Ishikawa (cell line): Measurements from ENCODE around the gene MGAT4C.

Experiments
- CEBPB ChIP-seq: IDR thresholded peaks from 2 replicates; pipeline ENCODE4 v1.6.1; 2012
- CREB1 ChIP-seq: IDR thresholded peaks from 2 replicates; pipeline ENCODE4 v1.6.1; 2012; ENCODE audit warnings: low read depth
- EGR1 ChIP-seq: IDR thresholded peaks from 2 replicates; pipeline ENCODE4 v1.6.1; 2012
- EP300 ChIP-seq: IDR thresholded peaks from 2 replicates; pipeline ENCODE4 v1.6.1; 2012; ENCODE audit warnings: borderline replicate concordance
- FOXM1 ChIP-seq: IDR thresholded peaks from 2 replicates; pipeline ENCODE4 v1.6.1; 2012; ENCODE audit warnings: low read depth, borderline replicate concordance
- NFIC ChIP-seq: IDR thresholded peaks from 2 replicates; pipeline ENCODE4 v1.6.1; 2012
- RAD21 ChIP-seq: IDR thresholded peaks from 2 replicates; pipeline ENCODE4 v1.6.1; 2012; ENCODE audit warnings: low read depth
- TAF1 ChIP-seq: IDR thresholded peaks from 2 replicates; pipeline ENCODE4 v1.6.1; 2012; ENCODE audit warnings: low read depth, mild to moderate bottlenecking
- TCF12 ChIP-seq: IDR thresholded peaks from 2 replicates; pipeline ENCODE4 v1.6.1; 2012; ENCODE audit warnings: low read depth
- TEAD4 ChIP-seq: IDR thresholded peaks from 2 replicates; pipeline ENCODE4 v1.6.1; 2012
- YY1 ChIP-seq: IDR thresholded peaks from 2 replicates; pipeline ENCODE4 v1.6.1; 2012; ENCODE audit warnings: low read depth
- ZBTB7A ChIP-seq: IDR thresholded peaks from 2 replicates; pipeline ENCODE4 v1.6.1; 2012; ENCODE audit warnings: low read depth
- TF ChIP-seq, protein P1 (sequence below): IDR thresholded peaks from 2 replicates; pipeline ENCODE4 v1.6.1; 2012; ENCODE audit warnings: low read depth, mild to moderate bottlenecking
- TF ChIP-seq, protein P2 (sequence below): IDR thresholded peaks from 2 replicates; pipeline ENCODE4 v1.6.1; 2012
- TF ChIP-seq, protein P3 (sequence below): IDR thresholded peaks from 2 replicates; pipeline ENCODE4 v1.6.1; 2012

Gene MGAT4C

DNA sequence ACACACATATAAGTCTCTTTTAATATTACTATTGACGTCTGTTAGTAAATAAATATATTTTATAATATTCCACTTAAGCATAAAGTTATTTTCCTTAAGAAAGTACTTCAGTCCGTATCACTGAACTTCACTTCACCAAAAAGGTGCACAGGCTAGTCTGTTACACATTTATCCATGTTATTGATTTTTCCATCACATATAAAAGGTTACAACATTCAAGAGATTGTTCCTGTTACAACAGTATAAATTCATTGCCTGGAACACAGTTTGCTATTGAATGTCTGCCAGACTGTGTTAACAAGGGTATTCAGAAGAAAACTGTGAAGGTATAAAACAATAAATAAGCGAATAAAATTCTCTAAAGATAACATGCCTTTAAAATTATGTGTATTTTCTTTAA is 206.2 kb downstream of the MGAT4C start:
- TF ChIP-seq, protein P1, sequence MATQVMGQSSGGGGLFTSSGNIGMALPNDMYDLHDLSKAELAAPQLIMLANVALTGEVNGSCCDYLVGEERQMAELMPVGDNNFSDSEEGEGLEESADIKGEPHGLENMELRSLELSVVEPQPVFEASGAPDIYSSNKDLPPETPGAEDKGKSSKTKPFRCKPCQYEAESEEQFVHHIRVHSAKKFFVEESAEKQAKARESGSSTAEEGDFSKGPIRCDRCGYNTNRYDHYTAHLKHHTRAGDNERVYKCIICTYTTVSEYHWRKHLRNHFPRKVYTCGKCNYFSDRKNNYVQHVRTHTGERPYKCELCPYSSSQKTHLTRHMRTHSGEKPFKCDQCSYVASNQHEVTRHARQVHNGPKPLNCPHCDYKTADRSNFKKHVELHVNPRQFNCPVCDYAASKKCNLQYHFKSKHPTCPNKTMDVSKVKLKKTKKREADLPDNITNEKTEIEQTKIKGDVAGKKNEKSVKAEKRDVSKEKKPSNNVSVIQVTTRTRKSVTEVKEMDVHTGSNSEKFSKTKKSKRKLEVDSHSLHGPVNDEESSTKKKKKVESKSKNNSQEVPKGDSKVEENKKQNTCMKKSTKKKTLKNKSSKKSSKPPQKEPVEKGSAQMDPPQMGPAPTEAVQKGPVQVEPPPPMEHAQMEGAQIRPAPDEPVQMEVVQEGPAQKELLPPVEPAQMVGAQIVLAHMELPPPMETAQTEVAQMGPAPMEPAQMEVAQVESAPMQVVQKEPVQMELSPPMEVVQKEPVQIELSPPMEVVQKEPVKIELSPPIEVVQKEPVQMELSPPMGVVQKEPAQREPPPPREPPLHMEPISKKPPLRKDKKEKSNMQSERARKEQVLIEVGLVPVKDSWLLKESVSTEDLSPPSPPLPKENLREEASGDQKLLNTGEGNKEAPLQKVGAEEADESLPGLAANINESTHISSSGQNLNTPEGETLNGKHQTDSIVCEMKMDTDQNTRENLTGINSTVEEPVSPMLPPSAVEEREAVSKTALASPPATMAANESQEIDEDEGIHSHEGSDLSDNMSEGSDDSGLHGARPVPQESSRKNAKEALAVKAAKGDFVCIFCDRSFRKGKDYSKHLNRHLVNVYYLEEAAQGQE, result no peak
- TF ChIP-seq, protein P2, sequence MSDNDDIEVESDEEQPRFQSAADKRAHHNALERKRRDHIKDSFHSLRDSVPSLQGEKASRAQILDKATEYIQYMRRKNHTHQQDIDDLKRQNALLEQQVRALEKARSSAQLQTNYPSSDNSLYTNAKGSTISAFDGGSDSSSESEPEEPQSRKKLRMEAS, result no peak
- TF ChIP-seq, protein P3, sequence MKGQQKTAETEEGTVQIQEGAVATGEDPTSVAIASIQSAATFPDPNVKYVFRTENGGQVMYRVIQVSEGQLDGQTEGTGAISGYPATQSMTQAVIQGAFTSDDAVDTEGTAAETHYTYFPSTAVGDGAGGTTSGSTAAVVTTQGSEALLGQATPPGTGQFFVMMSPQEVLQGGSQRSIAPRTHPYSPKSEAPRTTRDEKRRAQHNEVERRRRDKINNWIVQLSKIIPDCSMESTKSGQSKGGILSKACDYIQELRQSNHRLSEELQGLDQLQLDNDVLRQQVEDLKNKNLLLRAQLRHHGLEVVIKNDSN, result no peak
- TF ChIP-seq EGR1 (no peak), TCF12 (no peak), TAF1 (no peak), RAD21 (no peak), NFIC (no peak), ZBTB7A (no peak), CREB1 (no peak), TEAD4 (no peak), EP300 (no peak), FOXM1 (no peak), YY1 (no peak), CEBPB (no peak)

DNA sequence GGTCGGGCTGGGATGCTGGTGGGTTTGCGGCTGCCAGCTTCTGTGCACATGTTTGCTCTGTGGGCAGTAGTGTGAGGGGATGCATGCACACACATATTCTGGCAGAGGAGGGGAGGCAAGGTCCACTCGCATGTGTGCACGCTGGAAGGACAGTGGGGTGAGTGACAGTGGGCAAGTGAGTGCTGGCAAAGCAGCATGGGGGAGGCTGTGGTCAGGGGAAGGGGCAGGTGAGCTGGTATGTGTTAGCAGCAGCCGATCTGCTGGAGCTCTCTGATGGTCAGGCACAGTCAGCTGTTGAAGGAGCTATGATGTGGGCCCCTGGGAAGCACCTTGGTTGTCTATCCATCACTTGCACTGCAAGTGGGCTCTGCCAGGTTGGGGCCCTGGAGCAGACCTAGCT is 211.8 kb downstream of the MGAT4C start:
- TF ChIP-seq, protein P2, result no peak
- TF ChIP-seq TCF12 (no peak), TAF1 (no peak), CEBPB (no peak), CREB1 (no peak), EGR1 (no peak), NFIC (no peak), FOXM1 (no peak)
- TF ChIP-seq, protein P1, result no peak
- TF ChIP-seq, protein P3, result no peak

DNA sequence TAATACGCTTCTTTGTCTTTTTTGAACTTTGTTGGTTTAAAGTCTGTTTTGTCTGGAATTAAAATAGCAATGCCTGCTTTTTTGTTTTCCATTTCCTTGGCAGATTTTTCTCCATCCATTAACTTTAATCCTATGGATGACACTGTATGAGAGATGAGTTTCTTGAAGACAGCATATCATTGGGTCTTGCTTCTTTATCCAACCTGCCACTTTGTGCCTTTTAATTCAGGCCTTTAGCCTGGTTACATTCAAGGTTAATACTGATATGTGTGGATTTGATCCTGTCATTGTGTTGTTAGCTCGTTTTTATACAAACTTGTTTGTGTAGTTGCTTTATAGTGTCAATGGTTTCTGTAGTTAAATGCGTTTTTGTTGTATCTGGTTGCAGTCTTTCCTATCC is 214.1 kb downstream of the MGAT4C start:
- no peak for TF ChIP-seq RAD21
- TF ChIP-seq, protein P3, result no peak
- TF ChIP-seq FOXM1, result no peak
- TF ChIP-seq CREB1, result no peak
- no peak for TF ChIP-seq ZBTB7A
- TF ChIP-seq TAF1, result no peak
- TF ChIP-seq EGR1, result no peak

DNA sequence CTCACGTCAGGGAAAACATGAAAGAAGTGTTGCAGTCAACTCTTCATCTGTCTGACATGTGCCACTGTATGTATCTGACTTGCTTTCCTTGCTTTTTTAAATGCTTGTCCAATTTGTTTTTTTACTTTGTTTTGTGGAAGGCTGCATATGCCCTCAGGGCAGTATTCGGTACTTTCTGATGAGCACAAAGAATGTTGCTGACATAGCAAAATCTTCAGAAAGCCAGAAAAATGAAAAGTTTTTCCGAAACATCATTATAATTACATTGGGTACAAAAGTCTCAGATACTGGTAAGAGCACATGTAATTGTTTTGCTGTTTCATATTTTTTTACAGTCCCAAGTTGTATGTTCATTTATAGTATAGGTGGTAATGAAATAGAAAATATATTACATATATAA is 237.8 kb downstream of the MGAT4C start:
- TF ChIP-seq FOXM1 (no peak), YY1 (no peak), TEAD4 (no peak), EP300 (no peak), ZBTB7A (no peak), TAF1 (no peak), NFIC (no peak), CREB1 (no peak), CEBPB (no peak), TCF12 (no peak), RAD21 (no peak), EGR1 (no peak)
- TF ChIP-seq, protein P2, result no peak
- TF ChIP-seq, protein P1, result no peak
- TF ChIP-seq, protein P3, result no peak
